Measurements from ENCODE around the gene PEX7.
"Not testable (repeated sequence)": the region's sequence is repeated elsewhere in the genome, so short reads cannot be mapped to it uniquely, and the experiment has no call there.

Gene PEX7

DNA sequence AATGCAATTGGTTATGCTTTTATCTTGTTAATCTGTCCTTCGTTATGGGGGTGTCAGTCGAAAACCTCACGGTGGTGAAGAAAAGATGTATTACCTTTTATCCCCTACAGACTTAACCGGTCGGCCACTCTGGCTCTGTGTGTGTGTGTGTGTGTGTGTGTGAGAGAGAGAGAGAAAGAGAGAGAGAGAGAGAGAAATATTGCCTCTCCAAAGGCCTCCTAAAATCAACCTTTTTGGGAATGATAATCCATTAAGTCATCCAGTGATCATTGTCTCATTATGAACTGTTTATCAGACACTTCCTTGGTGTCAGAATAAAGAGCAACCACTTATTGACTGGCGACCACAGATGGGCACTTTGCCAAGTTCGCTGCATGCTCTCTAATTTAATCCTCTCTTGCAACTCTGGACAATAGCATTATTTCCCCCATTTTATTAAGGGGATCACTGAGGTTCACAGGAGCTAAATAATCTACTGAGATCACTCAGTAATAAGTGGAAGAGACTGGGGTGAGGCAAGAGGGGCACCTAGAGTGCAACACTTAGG lies 130.4 kb downstream of the PEX7 start:
- DNase-seq (ENCODE audit: low read depth): no peak

DNA sequence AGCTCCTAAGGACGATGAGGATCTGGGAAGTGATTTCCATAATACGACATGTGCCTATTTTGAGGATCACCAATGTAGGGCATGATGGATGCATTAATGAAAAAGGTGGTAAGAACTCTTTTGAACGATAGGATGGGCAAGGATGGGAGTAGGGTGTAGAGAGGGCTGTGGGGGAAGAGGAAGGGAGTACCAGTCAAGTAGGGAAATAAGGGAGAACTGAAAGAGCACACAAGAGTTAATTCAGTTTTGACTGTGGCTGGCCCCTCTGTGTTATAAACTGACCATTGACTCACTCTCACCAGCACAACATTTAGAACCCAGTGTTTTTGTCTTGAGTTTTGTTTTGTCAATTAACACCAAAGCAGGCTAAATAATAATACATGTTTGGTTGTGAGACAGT lies 132.7 kb downstream of the PEX7 start:
- no peak for DNase-seq (ENCODE audit: low read depth)

DNA sequence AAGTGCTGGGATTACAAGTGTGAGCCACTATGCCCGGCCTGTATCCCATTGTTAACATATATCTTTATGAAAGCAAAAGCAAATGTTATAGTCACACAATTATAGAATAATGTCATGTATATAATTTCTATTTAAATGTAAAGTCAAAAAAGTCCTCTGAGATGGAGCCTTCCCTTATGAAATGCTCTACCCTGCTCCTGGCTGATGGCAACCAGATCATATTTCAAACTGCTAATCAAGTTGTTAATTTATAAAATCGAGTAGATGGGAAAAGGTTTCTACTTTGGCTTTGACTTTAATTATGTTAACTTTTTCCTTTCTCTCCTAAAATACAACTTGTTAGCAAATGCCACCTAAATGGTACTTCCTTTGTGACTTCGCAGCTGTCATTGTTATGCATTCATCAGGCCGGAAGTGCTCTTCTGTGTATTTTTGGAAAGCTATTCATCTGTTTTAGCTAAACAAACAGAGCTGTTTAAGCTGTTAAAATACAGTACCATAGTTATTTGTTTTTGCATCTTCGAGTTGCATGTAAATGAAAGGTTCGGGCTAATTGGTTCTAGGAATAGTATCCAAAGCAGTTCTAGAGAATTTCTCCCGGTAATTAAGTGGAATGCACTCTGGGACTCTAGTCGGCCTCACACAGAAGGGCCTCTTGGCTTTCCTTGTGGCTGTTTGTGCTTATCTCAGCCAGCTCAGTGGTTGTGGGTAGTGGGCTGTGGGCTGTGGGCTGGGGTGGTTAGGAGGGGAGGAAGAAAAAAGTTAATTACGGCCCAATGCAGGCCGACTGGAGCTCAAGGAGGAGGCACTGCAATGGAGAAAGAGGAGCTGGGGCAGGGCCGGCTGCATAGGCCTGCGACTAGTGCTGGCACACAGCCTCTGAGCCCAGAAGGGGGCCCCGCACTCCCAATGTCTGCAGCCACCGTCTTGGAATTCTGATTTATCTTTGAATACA lies 134.5 kb downstream of the PEX7 start:
- DNase-seq (ENCODE audit: low read depth): no peak

DNA sequence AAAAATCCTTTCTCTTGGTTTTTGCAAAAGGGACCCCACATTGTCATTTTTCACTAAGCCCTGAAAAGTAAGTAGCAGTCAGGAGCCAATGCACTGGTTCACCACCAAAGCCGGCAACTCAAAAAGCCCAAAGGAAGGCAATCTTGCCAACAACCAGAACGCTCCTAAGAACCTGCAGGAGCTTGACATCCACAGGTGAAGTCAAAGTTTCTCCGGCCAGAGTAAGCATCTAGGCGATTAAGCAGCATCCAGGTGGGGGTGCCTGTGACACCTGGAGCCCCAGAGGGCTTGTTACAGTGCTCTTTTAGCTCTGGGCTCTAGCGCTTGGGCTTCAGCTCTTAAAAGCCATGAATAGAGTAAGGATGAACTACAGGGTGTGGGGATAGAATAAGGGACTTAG lies 135.8 kb downstream of the PEX7 start:
- no peak for DNase-seq (ENCODE audit: low read depth)

DNA sequence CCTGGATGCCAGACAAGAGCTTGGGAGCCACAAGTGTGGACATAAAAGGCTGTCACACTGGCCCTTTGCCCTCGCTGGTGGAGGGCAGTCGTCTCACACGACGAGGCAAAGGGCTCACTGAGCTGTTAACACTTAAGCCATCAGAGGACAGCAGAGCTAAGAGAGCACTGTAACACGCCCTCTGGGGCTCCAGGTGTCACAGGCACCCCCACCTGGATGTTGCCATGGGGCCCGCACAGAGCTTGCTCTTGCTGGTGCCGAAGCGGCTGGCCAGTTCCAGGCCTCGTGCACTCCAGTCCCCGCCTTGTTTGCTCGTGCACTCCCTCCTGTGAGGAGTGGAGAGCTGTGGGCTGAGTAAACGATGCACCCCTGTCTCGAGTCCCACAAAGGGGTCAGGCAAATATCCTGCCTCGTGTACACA lies 137.1 kb downstream of the PEX7 start:
- no peak for DNase-seq (ENCODE audit: low read depth)

GRCh38 chr6:136959935-136960334 lies 137.5 kb downstream of the PEX7 start:
- DNase-seq (ENCODE audit: low read depth): not testable (repeated sequence)

DNA sequence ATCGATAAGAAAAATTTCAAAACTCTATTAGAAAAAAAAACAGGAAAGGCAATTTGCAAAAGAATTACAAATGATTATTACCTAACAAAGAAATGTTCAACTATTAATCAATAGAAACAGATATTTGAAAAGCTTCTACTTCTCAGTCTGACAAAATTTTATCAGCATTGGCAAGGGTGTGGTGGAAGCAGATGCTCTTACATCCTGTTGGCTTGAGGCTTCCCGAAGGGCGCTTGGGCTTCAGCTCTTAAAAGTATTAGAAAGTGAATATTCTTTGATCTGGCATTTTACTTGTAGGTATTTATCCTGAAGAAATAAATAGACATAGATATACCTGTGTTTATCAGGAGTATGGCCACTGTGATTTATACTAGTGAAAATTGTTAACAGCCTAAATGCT lies 138.4 kb downstream of the PEX7 start:
- no peak for DNase-seq (ENCODE audit: low read depth)

DNA sequence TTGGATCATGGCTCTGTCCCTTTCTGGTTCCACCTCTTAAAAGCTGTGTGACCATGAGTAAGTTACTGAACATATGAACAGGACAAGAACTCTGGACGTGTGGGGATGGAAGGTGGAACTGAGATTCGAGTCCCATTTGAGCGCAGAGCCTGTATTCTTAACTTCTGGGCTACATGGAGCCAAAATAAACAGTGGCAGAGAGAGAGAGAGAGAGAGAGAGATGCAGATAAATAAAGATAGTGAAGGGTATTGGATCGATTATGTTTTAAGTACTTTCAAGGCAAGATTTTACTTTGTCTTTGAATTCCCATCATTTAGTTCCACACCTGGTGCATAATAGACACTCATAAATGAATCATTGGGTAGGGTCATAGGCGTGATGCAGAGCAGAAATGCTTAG lies 139.5 kb downstream of the PEX7 start:
- no peak for DNase-seq (ENCODE audit: low read depth)

DNA sequence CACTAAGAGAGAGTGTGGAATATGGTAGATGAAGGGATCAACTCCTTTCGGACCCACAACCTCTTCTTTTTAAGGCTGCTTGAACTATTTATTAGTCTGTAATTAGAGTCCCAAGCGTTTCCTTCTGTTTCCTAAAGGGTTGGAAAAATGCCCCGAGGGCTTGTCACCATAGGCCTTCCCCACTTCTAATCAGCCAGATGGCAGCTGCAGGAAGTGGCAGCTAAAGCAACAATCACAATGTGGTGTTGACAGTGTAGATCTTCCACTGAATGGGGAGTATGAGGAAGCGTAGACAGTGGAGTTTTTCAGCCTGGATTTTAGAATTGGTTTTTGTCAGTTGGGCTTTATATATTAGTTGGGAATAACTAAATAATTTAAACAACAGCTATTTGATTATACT lies 140.3 kb downstream of the PEX7 start:
- no peak for DNase-seq (ENCODE audit: low read depth)

DNA sequence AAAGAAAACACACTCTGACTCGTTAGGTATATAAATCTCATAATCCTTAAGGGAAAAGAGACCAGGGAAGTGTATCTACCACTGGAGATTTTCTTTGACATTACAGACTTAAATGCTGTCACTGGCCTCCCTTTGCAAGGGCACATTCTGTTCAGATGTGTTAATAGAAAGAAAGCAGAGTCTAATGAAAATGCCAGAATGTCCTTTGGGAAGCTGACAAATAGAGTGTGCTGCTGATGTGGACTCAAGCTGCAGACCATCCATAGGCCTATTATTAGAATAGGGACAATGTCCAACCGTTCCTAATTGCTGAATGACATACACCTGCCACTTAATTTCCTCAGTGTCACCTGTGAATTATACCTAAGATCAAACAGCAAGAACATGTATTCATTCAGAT lies 140.9 kb downstream of the PEX7 start:
- DNase-seq (ENCODE audit: low read depth): no peak
